Measurements from ENCODE around the gene EPAS1.
A peak's percentile ranks its signal among the peaks of the same experiment; 100 is the strongest.

Gene EPAS1

GRCh38 chr2:46342566-46343315, 45.5 kb downstream of the EPAS1 start:
- no peak for DNase-seq

- DNase-seq, result no peak
Measured at GRCh38 chr2:46344706-46345105, 47.5 kb downstream of the EPAS1 start.

- no peak for DNase-seq
Measured at GRCh38 chr2:46345775-46346174, 48.6 kb downstream of the EPAS1 start.

- no peak for DNase-seq
Measured at GRCh38 chr2:46346719-46347118, 49.5 kb downstream of the EPAS1 start.

GRCh38 chr2:46347648-46348280, 50.6 kb downstream of the EPAS1 start:
- DNase-seq, result no peak

GRCh38 chr2:46349115-46349547, 51.9 kb downstream of the EPAS1 start:
- DNase-seq, result no peak

- no peak for DNase-seq
Measured at GRCh38 chr2:46350029-46350689, 53.0 kb downstream of the EPAS1 start.

- DNase-seq, result peak; percentile 35
Measured at GRCh38 chr2:46351098-46351749, 54.0 kb downstream of the EPAS1 start.

GRCh38 chr2:46351750-46352138, 54.5 kb downstream of the EPAS1 start:
- DNase-seq, result peak; percentile 73

- no peak for DNase-seq
Measured at GRCh38 chr2:46352621-46353020, 55.4 kb downstream of the EPAS1 start.

GRCh38 chr2:46353509-46353908, 56.3 kb downstream of the EPAS1 start:
- DNase-seq, result no peak

- DNase-seq, result no peak
Measured at GRCh38 chr2:46355756-46356155, 58.5 kb downstream of the EPAS1 start.

GRCh38 chr2:46356991-46357390, 59.8 kb downstream of the EPAS1 start:
- DNase-seq, result no peak

GRCh38 chr2:46358713-46359112, 61.5 kb downstream of the EPAS1 start:
- DNase-seq, result no peak

- DNase-seq, result no peak
Measured at GRCh38 chr2:46360303-46360702, 63.1 kb downstream of the EPAS1 start.

- DNase-seq, result no peak
Measured at GRCh38 chr2:46361920-46362666, 64.9 kb downstream of the EPAS1 start.

GRCh38 chr2:46362667-46363012, 65.4 kb downstream of the EPAS1 start:
- no peak for DNase-seq

GRCh38 chr2:46363535-46364170, 66.4 kb downstream of the EPAS1 start:
- DNase-seq, result no peak

GRCh38 chr2:46364797-46365457, 67.7 kb downstream of the EPAS1 start:
- no peak for DNase-seq

- DNase-seq, result no peak
Measured at GRCh38 chr2:46365913-46366667, 68.9 kb downstream of the EPAS1 start.

GRCh38 chr2:46366668-46367052, 69.5 kb downstream of the EPAS1 start:
- DNase-seq, result no peak

All from activated naive CD4-positive, alpha-beta T cell treated with Interleukin-2 at 50 U/mL for 16 hours (primary cell).